A549 (cell line): ENCODE data around the gene MAPKAP1. TPM values are rescaled to one million over a fixed set of nuclear protein-coding genes. Genes with fewer than 3 reads are reported as not detected.

ENCODE experiments used
- ATAC-seq, 2 experiments: fragments of 200-7000 bp in 1 of 2; fragments of >200 bp in 1 of 2; cut with Nextera tagmentation in 1 of 2; cut with Tn5 transposase in 1 of 2; 3 replicates each; pipeline versions ENCODE4 v1.8.0 to v1.9.1; 2018 to 2020; ENCODE audit warnings: mild to moderate bottlenecking in 1 of 2, moderate library complexity in 1 of 2
- CTCF ChIA-PET: fragments of 300-600 bp; sonication (Branson Sonifier 250); formaldehyde crosslinking; extraction: SDS; loops from one replicate; lab custom pipeline; 2021; ENCODE audit warnings: antibody characterized with exemption, inconsistent platforms; lab: Yijun Ruan, JAX
- POLR2A ChIA-PET: fragments of 350-600 bp; formaldehyde crosslinking; extraction: SDS; loops from one replicate; lab custom pipeline; 2021; ENCODE audit warnings: antibody characterized with exemption, inconsistent platforms; lab: Yijun Ruan, JAX
- DNase-seq, 2 experiments: peaks; one replicate each; pipeline versions ENCODE4 v3.0.0 to v3.0.0-alpha.2; 2011 to 2016; ENCODE audit warnings: low read depth in 1 of 2, low spot score in 1 of 2
- FAIRE-seq: peaks from 2 replicates; lab custom pipeline; 2011; peaks lifted over from hg19 to GRCh38; lab: Jason Lieb, UNC
- H3K27ac ChIP-seq, 2 experiments: fragments of >200 bp; sonication (Bioruptor Twin); formaldehyde crosslinking; 3 replicates each; pipeline ENCODE4 v1.5.1; 2016 to 2017
- H3K4me1 ChIP-seq: fragments of >200 bp; sonication (Bioruptor Twin); formaldehyde crosslinking; 3 replicates; pipeline ENCODE4 v1.6.1; 2016
- H3K4me2 ChIP-seq: fragments of >200 bp; sonication (Bioruptor Twin); formaldehyde crosslinking; 3 replicates; pipeline ENCODE4 v1.6.1; 2016
- H3K4me3 ChIP-seq: fragments of >200 bp; sonication (Bioruptor Twin); formaldehyde crosslinking; 3 replicates; pipeline ENCODE4 v1.5.1; 2016
- H3K9me3 ChIP-seq: fragments of >200 bp; sonication (Bioruptor Twin); formaldehyde crosslinking; 3 replicates; pipeline ENCODE4 v1.6.1; 2016
- CBX2 ChIP-seq: fragments of 200-600 bp; sonication (generic); IDR thresholded peaks from 2 replicates; pipeline ENCODE4 v1.6.1; 2016; ENCODE audit warnings: low read depth, mild to moderate bottlenecking, borderline replicate concordance
- ELK1 ChIP-seq: fragments of 150-350 bp; IDR thresholded peaks from 2 replicates; pipeline ENCODE4 v1.6.1; 2014; ENCODE audit warnings: low read depth, mild to moderate bottlenecking, low read length
- GATA3 ChIP-seq: IDR thresholded peaks from 2 replicates; pipeline ENCODE4 v1.6.1; 2012; ENCODE audit warnings: borderline replicate concordance
- HOXB13 ChIP-seq: fragments of 250-450 bp; sonication (Bioruptor Pico); IDR thresholded peaks from 2 replicates; pipeline ENCODE4 v1.5.0; 2020; ENCODE audit warnings: low read depth, mild to moderate bottlenecking, moderate library complexity
- HOXB5 ChIP-seq: fragments of 250-450 bp; sonication (Bioruptor Pico); IDR thresholded peaks from 2 replicates; pipeline ENCODE4 v1.5.0; 2020; ENCODE audit warnings: mild to moderate bottlenecking, moderate library complexity
- JUN ChIP-seq, 2 experiments: fragments of >200 bp; sonication (Bioruptor Twin); formaldehyde crosslinking; IDR thresholded peaks; 2 replicates in 1 of 2; 3 replicates in 1 of 2; pipeline ENCODE4 v1.6.1; 2016 to 2017
- KDM1A ChIP-seq: fragments of 200-600 bp; sonication (generic); IDR thresholded peaks from 2 replicates; pipeline ENCODE4 v1.6.1; 2016; ENCODE audit warnings: low read depth, mild to moderate bottlenecking
- MAFK ChIP-seq: fragments of 450-650 bp; IDR thresholded peaks from 2 replicates; pipeline ENCODE4 v1.6.1; 2014; ENCODE audit not compliant: partially characterized antibody
- MYC ChIP-seq: IDR thresholded peaks from 2 replicates; pipeline ENCODE4 v1.6.1; 2012; ENCODE audit warnings: mild to moderate bottlenecking, inconsistent platforms, low read length, improper control_type of control experiment, borderline replicate concordance
- NR3C1 ChIP-seq: fragments of >200 bp; sonication (Bioruptor Twin); formaldehyde crosslinking; IDR thresholded peaks from 3 replicates; pipeline ENCODE4 v1.6.1; 2017
- PBX3 ChIP-seq: IDR thresholded peaks from 2 replicates; pipeline ENCODE4 v1.6.1; 2012
- RARB ChIP-seq: fragments of 250-450 bp; sonication (Bioruptor Pico); IDR thresholded peaks from 2 replicates; pipeline ENCODE4 v1.8.0; 2021; ENCODE audit warnings: mild to moderate bottlenecking, moderate library complexity
- RCOR1 ChIP-seq: fragments of 150-350 bp; IDR thresholded peaks from 2 replicates; pipeline ENCODE4 v1.6.1; 2014; ENCODE audit warnings: antibody characterized with exemption, low read length, low read depth
- ZC3H11A ChIP-seq: fragments of 450-650 bp; IDR thresholded peaks from 2 replicates; pipeline ENCODE4 v1.6.1; 2014; ENCODE audit warnings: antibody characterized with exemption, mild to moderate bottlenecking
- ZSCAN20 ChIP-seq: fragments of 250-450 bp; sonication (Bioruptor Pico); IDR thresholded peaks from 2 replicates; pipeline ENCODE4 v1.8.0; 2022; ENCODE audit warnings: mild to moderate bottlenecking, moderate library complexity
- WGBS: methylation state at CpG from one replicate; pipeline ENCODE4 v1.1.6; 2017; ENCODE audit errors: missing lambda C conversion rate; 5-methylcytosine and 5-hydroxymethylcytosine counted together
- polyA plus RNA-seq, 4 experiments: library from polyadenylated mRNA; depleted of rRNA in 3 of 4; stranded (reverse); fragments of >200 nt; fragmentation: RNase III in 1 of 4; extraction: RNeasy Plus Mini Kit Qiagen cat#74134 plus additional on column Dnase treatment in 1 of 4; gene quantifications; 2 replicates in 3 of 4; 3 replicates in 1 of 4; pipeline ENCODE4 v1.2.3, GENCODE V29; 2011 to 2017
- TF ChIP-seq, protein P1 (sequence below): fragments of 200-600 bp; sonication (generic); IDR thresholded peaks from 2 replicates; pipeline ENCODE4 v1.6.1; 2016; ENCODE audit warnings: antibody characterized with exemption, mild to moderate bottlenecking, moderate library complexity

Gene MAPKAP1
- polyA plus RNA-seq, 2 of the 4 experiments (the other 2 are of a cell fraction), result 49.9 to 119 TPM

GRCh38 chr9:125422853-125423252 lies 284.2 kb downstream of the MAPKAP1 start:
- TF ChIP-seq PBX3, result no peak
- TF ChIP-seq, protein P1, sequence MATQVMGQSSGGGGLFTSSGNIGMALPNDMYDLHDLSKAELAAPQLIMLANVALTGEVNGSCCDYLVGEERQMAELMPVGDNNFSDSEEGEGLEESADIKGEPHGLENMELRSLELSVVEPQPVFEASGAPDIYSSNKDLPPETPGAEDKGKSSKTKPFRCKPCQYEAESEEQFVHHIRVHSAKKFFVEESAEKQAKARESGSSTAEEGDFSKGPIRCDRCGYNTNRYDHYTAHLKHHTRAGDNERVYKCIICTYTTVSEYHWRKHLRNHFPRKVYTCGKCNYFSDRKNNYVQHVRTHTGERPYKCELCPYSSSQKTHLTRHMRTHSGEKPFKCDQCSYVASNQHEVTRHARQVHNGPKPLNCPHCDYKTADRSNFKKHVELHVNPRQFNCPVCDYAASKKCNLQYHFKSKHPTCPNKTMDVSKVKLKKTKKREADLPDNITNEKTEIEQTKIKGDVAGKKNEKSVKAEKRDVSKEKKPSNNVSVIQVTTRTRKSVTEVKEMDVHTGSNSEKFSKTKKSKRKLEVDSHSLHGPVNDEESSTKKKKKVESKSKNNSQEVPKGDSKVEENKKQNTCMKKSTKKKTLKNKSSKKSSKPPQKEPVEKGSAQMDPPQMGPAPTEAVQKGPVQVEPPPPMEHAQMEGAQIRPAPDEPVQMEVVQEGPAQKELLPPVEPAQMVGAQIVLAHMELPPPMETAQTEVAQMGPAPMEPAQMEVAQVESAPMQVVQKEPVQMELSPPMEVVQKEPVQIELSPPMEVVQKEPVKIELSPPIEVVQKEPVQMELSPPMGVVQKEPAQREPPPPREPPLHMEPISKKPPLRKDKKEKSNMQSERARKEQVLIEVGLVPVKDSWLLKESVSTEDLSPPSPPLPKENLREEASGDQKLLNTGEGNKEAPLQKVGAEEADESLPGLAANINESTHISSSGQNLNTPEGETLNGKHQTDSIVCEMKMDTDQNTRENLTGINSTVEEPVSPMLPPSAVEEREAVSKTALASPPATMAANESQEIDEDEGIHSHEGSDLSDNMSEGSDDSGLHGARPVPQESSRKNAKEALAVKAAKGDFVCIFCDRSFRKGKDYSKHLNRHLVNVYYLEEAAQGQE, result no peak
- TF ChIP-seq ZSCAN20 (CRISPR knock-in tag), result no peak
- TF ChIP-seq ZC3H11A, result no peak
- no peak for TF ChIP-seq CBX2
- no peak for TF ChIP-seq MAFK
- no peak for TF ChIP-seq ELK1
- TF ChIP-seq HOXB5 (CRISPR knock-in tag), result no peak
- no peak for TF ChIP-seq JUN (IDR thresholded peaks at IDR 0.05)
- no peak for TF ChIP-seq KDM1A
- no peak for TF ChIP-seq RCOR1
- no peak for TF ChIP-seq GATA3
- no peak for TF ChIP-seq HOXB13 (CRISPR knock-in tag)
- TF ChIP-seq MYC, result no peak
- TF ChIP-seq NR3C1, result no peak
- no peak for FAIRE-seq
- no peak overlapping the region for H3K27ac ChIP-seq
- ChIA-PET CTCF (interaction anchor here (0.6 to 1.7 kb wide), 5 partner anchors 8 to 919 kb away, joined by 3 to 4 read pairs (median 3); no protein-coding TSS in a partner anchor), POLR2A (no interaction called here)
- no peak for ATAC-seq
- no peaks in the 10 kb centered on the region for H3K4me1 ChIP-seq
- WGBS, result 73% methylated on average over 10 of the region's 10 CpGs
- H3K9me3 ChIP-seq, result no peaks in the 10 kb centered on the region
- no peak for DNase-seq
- no peak overlapping the region for H3K4me2 ChIP-seq
- no peak overlapping the region for H3K4me3 ChIP-seq

- no peaks in the 10 kb centered on the region for H3K4me1 ChIP-seq
- no peak for TF ChIP-seq GATA3
- no peak; a peak in 1 of 6 replicates for ATAC-seq
Observed at GRCh38 chr9:125421591-125422181, 285.3 kb downstream of the MAPKAP1 start.

GRCh38 chr9:125421166-125421565 lies 285.8 kb downstream of the MAPKAP1 start:
- H3K4me2 ChIP-seq, result no peak overlapping the region
- H3K9me3 ChIP-seq, result no peaks in the 10 kb centered on the region
- no peak for FAIRE-seq
- POLR2A ChIA-PET, result no interaction called here
- no peak for DNase-seq
- no peak overlapping the region for H3K4me3 ChIP-seq
- CTCF ChIA-PET, result interaction anchor here (0.9 to 1.5 kb wide), 2 partner anchors 13 to 1070 kb away, joined by 5 read pairs; no protein-coding TSS in a partner anchor
- TF ChIP-seq RARB (CRISPR knock-in tag), result no peak
- no peaks in the 10 kb centered on the region for H3K4me1 ChIP-seq
- no peak overlapping the region for H3K27ac ChIP-seq
- ATAC-seq, result no peak
- WGBS, result 81% methylated on average over 6 of the region's 6 CpGs

More at GRCh38 chr9:125421591-125422181, 285.3 kb downstream of the MAPKAP1 start:
- H3K4me3 ChIP-seq, result no peak overlapping the region
- H3K27ac ChIP-seq, result no peak overlapping the region
- POLR2A ChIA-PET, result no interaction called here
- DNase-seq (no peak), FAIRE-seq (no peak)
- H3K4me2 ChIP-seq, result no peak overlapping the region
- WGBS, result 83% methylated on average over 12 of the region's 13 CpGs
- CTCF ChIA-PET, result interaction anchor here (1.5 to 1.7 kb wide), 2 partner anchors 14 to 1070 kb away, joined by 4 to 5 read pairs; no protein-coding TSS in a partner anchor
- H3K9me3 ChIP-seq, result no peaks in the 10 kb centered on the region
